Osteocyte (in vitro differentiated cells): ENCODE results near the gene RTN4R. TPM values are rescaled to one million over a fixed set of nuclear protein-coding genes. Genes with fewer than 3 reads are reported as not detected.

ENCODE experiments used
- DNase-seq: peaks from one replicate; pipeline ENCODE4 v3.0.0; 2021; ENCODE audit warnings: mixed read lengths; ENCODE audit not compliant: unreplicated experiment; ENCODE audit errors: extremely low spot score
- H3K27ac Mint-ChIP-seq: one replicate; pipeline ENCODE4 v1.8.0; 2021; ENCODE audit warnings: mild to moderate bottlenecking, mixed read lengths; ENCODE audit not compliant: unreplicated experiment
- H3K27me3 Mint-ChIP-seq: one replicate; pipeline ENCODE4 v1.8.0; 2021; ENCODE audit warnings: mixed read lengths; ENCODE audit not compliant: unreplicated experiment
- H3K36me3 Mint-ChIP-seq: one replicate; pipeline ENCODE4 v1.8.0; 2021; ENCODE audit warnings: mixed read lengths; ENCODE audit not compliant: unreplicated experiment
- H3K4me1 Mint-ChIP-seq: one replicate; pipeline ENCODE4 v1.8.0; 2021; ENCODE audit warnings: mixed read lengths; ENCODE audit not compliant: unreplicated experiment
- H3K4me3 Mint-ChIP-seq: one replicate; pipeline ENCODE4 v1.8.0; 2021; ENCODE audit warnings: mild to moderate bottlenecking, moderate library complexity, mixed read lengths; ENCODE audit not compliant: unreplicated experiment
- H3K9me3 Mint-ChIP-seq: one replicate; pipeline ENCODE4 v1.8.0; 2021; ENCODE audit warnings: mixed read lengths; ENCODE audit not compliant: unreplicated experiment
- CTCF ChIP-seq: fragments of 200-600 bp; sonication (generic); IDR thresholded peaks from 2 replicates; pipeline ENCODE4 v1.5.0; 2021; ENCODE audit warnings: antibody characterized with exemption, mild to moderate bottlenecking, moderate library complexity
- total RNA-seq: library from RNA; stranded (reverse); gene quantifications from 2 replicates; pipeline ENCODE4 v1.2.1, GENCODE V29; 2021

The RTN4R gene
- total RNA-seq, 1 donor from 2014 or later = 1.5 TPM

- Mint-ChIP-seq H3K9me3 (no peaks in the 10 kb centered on the region), H3K4me3 (no peak overlapping the region), H3K27me3 (peaks cover under 1% of the 10 kb centered on the region), H3K27ac (no peak overlapping the region), H3K36me3 (no peaks in the 10 kb centered on the region), H3K4me1 (peaks cover 33% of the 10 kb centered on the region)
- DNase-seq = no peak
- no peak for TF ChIP-seq CTCF
Measured at GRCh38 chr22:20203142-20203551, 65.0 kb downstream of the RTN4R start.

- no peaks in the 10 kb centered on the region for H3K36me3 Mint-ChIP-seq
- no peak for DNase-seq
- no peak overlapping the region for H3K27ac Mint-ChIP-seq
- TF ChIP-seq CTCF = no peak
- H3K9me3 Mint-ChIP-seq = no peaks in the 10 kb centered on the region
- H3K27me3 Mint-ChIP-seq = peaks cover 4% of the 10 kb centered on the region
- no peak overlapping the region for H3K4me3 Mint-ChIP-seq
- H3K4me1 Mint-ChIP-seq = peaks cover 25% of the 10 kb centered on the region
Measured at GRCh38 chr22:20201837-20202392, 66.2 kb downstream of the RTN4R start.

- no peak overlapping the region for H3K27ac Mint-ChIP-seq
- no peak overlapping the region for H3K4me3 Mint-ChIP-seq
- no peak for TF ChIP-seq CTCF
- H3K27me3 Mint-ChIP-seq = peaks cover 4% of the 10 kb centered on the region
- no peaks in the 10 kb centered on the region for H3K9me3 Mint-ChIP-seq
- peaks cover 15% of the 10 kb centered on the region for H3K4me1 Mint-ChIP-seq
- DNase-seq = no peak
- no peaks in the 10 kb centered on the region for H3K36me3 Mint-ChIP-seq
Measured at GRCh38 chr22:20199906-20200305, 68.2 kb downstream of the RTN4R start.

GRCh38 chr22:20199413-20199842 is 68.7 kb downstream of the RTN4R start:
- no peak for DNase-seq
- TF ChIP-seq CTCF = no peak
- Mint-ChIP-seq H3K9me3 (no peaks in the 10 kb centered on the region), H3K27ac (no peak overlapping the region), H3K36me3 (no peaks in the 10 kb centered on the region), H3K4me3 (no peak overlapping the region), H3K27me3 (peaks cover 4% of the 10 kb centered on the region), H3K4me1 (peaks cover 15% of the 10 kb centered on the region)

- Mint-ChIP-seq H3K4me1 (peaks cover 9% of the 10 kb centered on the region), H3K36me3 (no peaks in the 10 kb centered on the region), H3K9me3 (no peaks in the 10 kb centered on the region), H3K27ac (no peak overlapping the region), H3K27me3 (peaks cover 4% of the 10 kb centered on the region), H3K4me3 (no peak overlapping the region)
- no peak for DNase-seq
- no peak for TF ChIP-seq CTCF
Measured at GRCh38 chr22:20198557-20199319, 69.4 kb downstream of the RTN4R start.
